Esophagus squamous epithelium (tissue), 4 donors: Measurements from ENCODE around the gene PMEPA1.

Experiments
- POLR2A ChIP-seq, 4 donors: fragments of 450-650 bp; IDR thresholded peaks; one replicate each; pipeline ENCODE4 v1.6.1; 2017; ENCODE audit warnings: antibody characterized with exemption in 4 of 4, mild to moderate bottlenecking in 4 of 4, moderate library complexity in 3 of 4
- TF ChIP-seq, protein P1 (sequence below), 6 experiments: fragments of 450-650 bp in 4 of 6; fragments of 200-600 bp in 2 of 6; sonication (generic) in 2 of 6; IDR thresholded peaks; one replicate each; pipeline ENCODE4 v1.5.1; 2016 to 2019; ENCODE audit warnings: antibody characterized with exemption in 6 of 6, mild to moderate bottlenecking in 4 of 6, moderate library complexity in 4 of 6

GRCh38 chr20:57671072-57671391 lies 38.8 kb downstream of the PMEPA1 start:
- TF ChIP-seq POLR2A (IDR thresholded peaks at IDR 0.05): no peak
- TF ChIP-seq, protein P1, sequence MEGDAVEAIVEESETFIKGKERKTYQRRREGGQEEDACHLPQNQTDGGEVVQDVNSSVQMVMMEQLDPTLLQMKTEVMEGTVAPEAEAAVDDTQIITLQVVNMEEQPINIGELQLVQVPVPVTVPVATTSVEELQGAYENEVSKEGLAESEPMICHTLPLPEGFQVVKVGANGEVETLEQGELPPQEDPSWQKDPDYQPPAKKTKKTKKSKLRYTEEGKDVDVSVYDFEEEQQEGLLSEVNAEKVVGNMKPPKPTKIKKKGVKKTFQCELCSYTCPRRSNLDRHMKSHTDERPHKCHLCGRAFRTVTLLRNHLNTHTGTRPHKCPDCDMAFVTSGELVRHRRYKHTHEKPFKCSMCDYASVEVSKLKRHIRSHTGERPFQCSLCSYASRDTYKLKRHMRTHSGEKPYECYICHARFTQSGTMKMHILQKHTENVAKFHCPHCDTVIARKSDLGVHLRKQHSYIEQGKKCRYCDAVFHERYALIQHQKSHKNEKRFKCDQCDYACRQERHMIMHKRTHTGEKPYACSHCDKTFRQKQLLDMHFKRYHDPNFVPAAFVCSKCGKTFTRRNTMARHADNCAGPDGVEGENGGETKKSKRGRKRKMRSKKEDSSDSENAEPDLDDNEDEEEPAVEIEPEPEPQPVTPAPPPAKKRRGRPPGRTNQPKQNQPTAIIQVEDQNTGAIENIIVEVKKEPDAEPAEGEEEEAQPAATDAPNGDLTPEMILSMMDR (IDR thresholded peaks at IDR 0.05): no peak
